Keratinocyte (primary cell): ENCODE measurements around the gene NAALADL2.

ENCODE experiments used
- CTCF ChIP-seq, 3 experiments: IDR thresholded peaks in 1 of 3; conservative IDR thresholded peaks in 1 of 3; optimal IDR thresholded peaks in 1 of 3; 2 replicates in 2 of 3; 3 replicates in 1 of 3; pipeline versions ENCODE3 to v1.5.1; 2011; ENCODE audit warnings: low read length in 3 of 3, mild to moderate bottlenecking in 3 of 3, moderate library complexity in 2 of 3, control low read depth in 1 of 3, inconsistent platforms in 1 of 3; ENCODE audit not compliant: insufficient read depth in 2 of 3; ENCODE audit errors: extremely low read depth in 1 of 3
- EZH2 ChIP-seq: IDR thresholded peaks from one replicate; pipeline ENCODE4 v1.6.1; 2012; ENCODE audit warnings: inconsistent platforms, mild to moderate bottlenecking, low read length, moderate library complexity

DNA sequence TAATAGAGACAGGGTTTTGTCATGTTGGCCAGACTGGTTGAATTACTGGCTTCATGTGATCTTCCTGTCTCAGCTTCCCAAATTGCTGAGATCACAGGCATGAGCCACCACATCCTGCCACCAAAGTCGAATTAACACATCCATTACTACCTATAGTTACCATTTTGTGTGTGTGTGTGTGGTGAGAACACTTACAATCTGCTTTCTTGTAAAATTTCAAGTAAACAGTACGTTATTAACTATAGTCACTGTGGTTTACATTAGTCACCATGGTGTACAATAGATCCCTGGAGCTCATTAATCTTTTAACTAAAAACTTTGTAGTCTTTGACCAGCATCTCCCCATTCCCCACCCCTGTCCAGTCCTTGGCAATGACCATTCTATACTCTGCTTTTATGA lies 270.0 kb downstream of the NAALADL2 start:
- TF ChIP-seq CTCF (optimal IDR thresholded peaks at IDR 0.05 in 1 of 3, IDR thresholded peaks at IDR 0.05 in 1 of 3, conservative IDR thresholded peaks at IDR 0.05 in 1 of 3; ENCODE audit: extremely low read depth in 1 of 3, insufficient read depth in 2 of 3, low read length in 3 of 3) = no peak
- TF ChIP-seq EZH2 = no peak
